Measurements from ENCODE around the gene SLC6A16. TPM values are rescaled to one million over a fixed set of nuclear protein-coding genes. Genes with fewer than 3 reads are reported as not detected.
"Not testable (repeated sequence)": the region's sequence is repeated elsewhere in the genome, so short reads cannot be mapped to it uniquely, and the experiment has no call there.

The SLC6A16 gene
- total RNA-seq, 3 donors from 2014 or later, result 1.2 to 2.7 (median 2.0) TPM

GRCh38 chr19:49290517-49290916, 34.5 kb downstream of the SLC6A16 start:
- Histone ChIP-seq H3K36me3 (no peaks in the 10 kb centered on the region), H3K27me3 (no peaks in the 10 kb centered on the region), H3K4me3 (no peak overlapping the region), H3K27ac (no peak overlapping the region), H3K4me1 (no peaks in the 10 kb centered on the region), H3K9me3 (no peaks in the 10 kb centered on the region)
- TF ChIP-seq POLR2AphosphoS5 (IDR thresholded peaks at IDR 0.05) (no peak), CTCF (IDR thresholded peaks at IDR 0.05) (no peak), POLR2A (IDR thresholded peaks at IDR 0.05) (no peak)
- no peak for DNase-seq (ENCODE audit: low spot score in 2 of 2)
- intact Hi-C loops (cut with DNase I; ENCODE audit: low total_unique reads), result no loop called here

- H3K27me3 ChIP-seq; H3K36me3 ChIP-seq; H3K4me3 ChIP-seq; H3K9me3 ChIP-seq; DNase-seq (ENCODE audit: low spot score in 2 of 2); H3K4me1 ChIP-seq; intact Hi-C loops (cut with DNase I; ENCODE audit: low total_unique reads); H3K27ac ChIP-seq: not testable (repeated sequence)
These were observed 35.7 kb downstream of the SLC6A16 start for GRCh38 chr19:49289286-49289685.

GRCh38 chr19:49288205-49288604, 36.8 kb downstream of the SLC6A16 start:
- H3K36me3 ChIP-seq, result not testable (repeated sequence)

GRCh38 chr19:49287141-49287770, 37.7 kb downstream of the SLC6A16 start:
- H3K27ac ChIP-seq, result no peak overlapping the region
- DNase-seq (ENCODE audit: low spot score in 2 of 2), result no peak
- TF ChIP-seq CTCF (IDR thresholded peaks at IDR 0.05), result no peak
- TF ChIP-seq POLR2A (IDR thresholded peaks at IDR 0.05), result no peak
- TF ChIP-seq POLR2AphosphoS5 (IDR thresholded peaks at IDR 0.05), result no peak

More at GRCh38 chr19:49288205-49288604, 36.8 kb downstream of the SLC6A16 start:
- intact Hi-C loops (cut with DNase I; ENCODE audit: low total_unique reads); H3K9me3 ChIP-seq; H3K4me3 ChIP-seq; H3K27ac ChIP-seq; H3K4me1 ChIP-seq; DNase-seq (ENCODE audit: low spot score in 2 of 2); H3K27me3 ChIP-seq: not testable (repeated sequence)

GRCh38 chr19:49282184-49282583, 42.8 kb downstream of the SLC6A16 start:
- no peak for DNase-seq (ENCODE audit: low spot score in 2 of 2)
- Histone ChIP-seq H3K4me1 (no peaks in the 10 kb centered on the region), H3K9me3 (no peaks in the 10 kb centered on the region), H3K27me3 (no peaks in the 10 kb centered on the region), H3K27ac (no peak overlapping the region), H3K4me3 (no peak overlapping the region), H3K36me3 (no peaks in the 10 kb centered on the region)
- intact Hi-C loops (cut with DNase I; ENCODE audit: low total_unique reads), result no loop called here
- TF ChIP-seq POLR2AphosphoS5 (IDR thresholded peaks at IDR 0.05), result no peak
- no peak for TF ChIP-seq POLR2A (IDR thresholded peaks at IDR 0.05)
- TF ChIP-seq CTCF (IDR thresholded peaks at IDR 0.05), result no peak

More at GRCh38 chr19:49287141-49287770, 37.7 kb downstream of the SLC6A16 start:
- no peaks in the 10 kb centered on the region for H3K27me3 ChIP-seq
- H3K4me1 ChIP-seq, result no peaks in the 10 kb centered on the region
- no peak overlapping the region for H3K4me3 ChIP-seq
- H3K36me3 ChIP-seq, result no peaks in the 10 kb centered on the region
- no peaks in the 10 kb centered on the region for H3K9me3 ChIP-seq
- intact Hi-C loops (cut with DNase I; ENCODE audit: low total_unique reads), result no loop called here

GRCh38 chr19:49272204-49272603, 52.8 kb downstream of the SLC6A16 start:
- intact Hi-C loops (cut with DNase I; ENCODE audit: low total_unique reads), result no loop called here
- TF ChIP-seq CTCF (IDR thresholded peaks at IDR 0.05) (no peak), POLR2AphosphoS5 (IDR thresholded peaks at IDR 0.05) (no peak), POLR2A (IDR thresholded peaks at IDR 0.05) (no peak)
- no peak for DNase-seq (ENCODE audit: low spot score in 2 of 2)

More at GRCh38 chr19:49272204-49272603, 52.8 kb downstream of the SLC6A16 start:
- no peak overlapping the region for H3K27ac ChIP-seq
- no peaks in the 10 kb centered on the region for H3K4me1 ChIP-seq
- no peaks in the 10 kb centered on the region for H3K36me3 ChIP-seq
- H3K4me3 ChIP-seq, result no peak overlapping the region
- peaks cover 6 to 8% of the 10 kb centered on the region in 2 donors for H3K9me3 ChIP-seq
- H3K27me3 ChIP-seq, result no peaks in the 10 kb centered on the region

Measured in breast epithelium (tissue), 4 donors.